GM19238 (cell line): ENCODE results near the gene WWOX.

Experiments
- DNase-seq: peaks from one replicate; pipeline ENCODE4 v3.0.0; 2011; ENCODE audit warnings: low spot score; ENCODE audit not compliant: insufficient read length

WWOX gene

GRCh38 chr16:78785218-78785617 is 685.8 kb downstream of the WWOX start:
- DNase-seq = no peak

GRCh38 chr16:78786635-78787034 is 687.2 kb downstream of the WWOX start:
- DNase-seq = no peak

- no peak for DNase-seq
Observed at GRCh38 chr16:78788276-78788675, 688.8 kb downstream of the WWOX start.

- no peak for DNase-seq
Observed at GRCh38 chr16:78788696-78789095, 689.2 kb downstream of the WWOX start.

GRCh38 chr16:78789561-78789960 is 690.1 kb downstream of the WWOX start:
- DNase-seq = no peak

- DNase-seq = no peak
Observed at GRCh38 chr16:78791011-78791410, 691.6 kb downstream of the WWOX start.

- no peak for DNase-seq
Observed at GRCh38 chr16:78791926-78792325, 692.5 kb downstream of the WWOX start.

- DNase-seq = no peak
Observed at GRCh38 chr16:78792952-78793351, 693.5 kb downstream of the WWOX start.

- no peak for DNase-seq
Observed at GRCh38 chr16:78794581-78795250, 695.3 kb downstream of the WWOX start.

GRCh38 chr16:78795433-78795832 is 696.0 kb downstream of the WWOX start:
- DNase-seq = no peak

GRCh38 chr16:78796221-78796866 is 696.9 kb downstream of the WWOX start:
- no peak for DNase-seq

GRCh38 chr16:78799429-78799828 is 700.0 kb downstream of the WWOX start:
- DNase-seq = no peak

GRCh38 chr16:78800523-78800922 is 701.1 kb downstream of the WWOX start:
- DNase-seq = no peak

- no peak for DNase-seq
Observed at GRCh38 chr16:78804058-78804735, 704.7 kb downstream of the WWOX start.

GRCh38 chr16:78805556-78805955 is 706.1 kb downstream of the WWOX start:
- no peak for DNase-seq

- no peak for DNase-seq
Observed at GRCh38 chr16:78811247-78811646, 711.8 kb downstream of the WWOX start.

- DNase-seq = no peak
Observed at GRCh38 chr16:78812582-78812981, 713.1 kb downstream of the WWOX start.

GRCh38 chr16:78813661-78814311 is 714.3 kb downstream of the WWOX start:
- no peak for DNase-seq

GRCh38 chr16:78815713-78816112 is 716.3 kb downstream of the WWOX start:
- DNase-seq = no peak

GRCh38 chr16:78816499-78817195 is 717.2 kb downstream of the WWOX start:
- DNase-seq = no peak

- no peak for DNase-seq
Observed at GRCh38 chr16:78817200-78817739, 717.8 kb downstream of the WWOX start.
